GM19468 (cell line): Measurements from ENCODE around the gene NFIX.

Experiments
- ATAC-seq: cut with Tn5 transposase; IDR thresholded peaks from one replicate; pipeline ENCODE4 v1.9.1; 2021; ENCODE audit warnings: mild to moderate bottlenecking, moderate library complexity, moderate number of reproducible peaks; ENCODE audit not compliant: unreplicated experiment; ENCODE audit errors: extremely low read depth

NFIX gene

GRCh38 chr19:13033819-13034611 is 38.7 kb downstream of the NFIX start:
- ATAC-seq: no peak

GRCh38 chr19:13034636-13035035 is 39.4 kb downstream of the NFIX start:
- ATAC-seq: no peak

GRCh38 chr19:13035820-13036365 is 40.6 kb downstream of the NFIX start:
- ATAC-seq: no peak

GRCh38 chr19:13036366-13036976 is 41.2 kb downstream of the NFIX start:
- ATAC-seq: no peak

- no peak for ATAC-seq
These were observed 41.9 kb downstream of the NFIX start for GRCh38 chr19:13037161-13037560.

GRCh38 chr19:13037731-13038130 is 42.5 kb downstream of the NFIX start:
- no peak for ATAC-seq

GRCh38 chr19:13038306-13039210 is 43.3 kb downstream of the NFIX start:
- ATAC-seq: no peak

- ATAC-seq: no peak
These were observed 44.0 kb downstream of the NFIX start for GRCh38 chr19:13039211-13039789.

- no peak for ATAC-seq
These were observed 45.1 kb downstream of the NFIX start for GRCh38 chr19:13040232-13040947.

- no peak for ATAC-seq
These were observed 45.6 kb downstream of the NFIX start for GRCh38 chr19:13040948-13041292.

GRCh38 chr19:13042443-13043130 is 47.3 kb downstream of the NFIX start:
- ATAC-seq: no peak

- no peak for ATAC-seq
These were observed 48.0 kb downstream of the NFIX start for GRCh38 chr19:13043285-13043684.

- no peak for ATAC-seq
These were observed 49.1 kb downstream of the NFIX start for GRCh38 chr19:13044231-13044836.

GRCh38 chr19:13045812-13046211 is 50.5 kb downstream of the NFIX start:
- ATAC-seq: no peak

GRCh38 chr19:13047374-13047773 is 52.1 kb downstream of the NFIX start:
- no peak for ATAC-seq

GRCh38 chr19:13050274-13050673 is 55.0 kb downstream of the NFIX start:
- no peak for ATAC-seq

- no peak for ATAC-seq
These were observed 56.4 kb downstream of the NFIX start for GRCh38 chr19:13051557-13052165.

GRCh38 chr19:13052447-13053175 is 57.3 kb downstream of the NFIX start:
- no peak for ATAC-seq
